Activated T-cell treated with anti-CD3 and anti-CD28 coated beads for 4 hours (primary cell): ENCODE measurements around the gene ITCH.
"Not testable (repeated sequence)": the region's sequence is repeated elsewhere in the genome, so short reads cannot be mapped to it uniquely, and the experiment has no call there.

Experiments
- DNase-seq: peaks from one replicate; pipeline ENCODE4 v3.0.0-alpha.2; 2020

Gene ITCH

DNA sequence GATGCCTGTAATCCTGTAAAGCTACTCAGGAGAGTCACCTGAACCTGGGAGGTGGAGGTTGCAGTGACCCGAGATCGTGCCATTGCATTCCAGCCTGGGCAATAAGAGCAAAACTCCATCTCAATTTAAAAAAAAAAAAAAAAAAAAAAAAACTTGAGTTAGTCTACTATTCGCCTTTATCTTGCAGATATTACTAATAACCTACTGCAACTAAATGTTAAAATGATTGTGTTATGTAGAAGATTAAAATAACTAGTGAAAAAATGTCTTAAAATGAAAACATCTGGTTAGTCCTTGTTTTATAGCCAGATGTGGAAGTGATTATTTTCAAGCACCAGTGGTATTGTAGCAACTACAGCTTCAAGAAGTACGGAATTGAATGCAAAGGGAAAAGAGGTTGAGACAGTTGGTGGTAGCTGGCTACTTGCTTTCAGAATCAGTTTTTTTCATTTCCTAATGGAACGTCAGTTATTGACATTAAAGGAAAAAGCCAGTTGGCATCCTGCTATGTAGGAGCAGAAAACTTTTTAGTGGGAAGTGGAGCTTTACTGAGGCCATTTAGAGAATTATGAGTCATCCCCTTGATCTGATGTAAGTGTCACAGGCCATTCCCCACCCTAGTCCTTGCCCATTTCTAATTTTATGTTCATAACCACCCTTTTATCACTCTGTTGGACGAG lies 109.3 kb downstream of the ITCH start:
- no peak for DNase-seq

DNA sequence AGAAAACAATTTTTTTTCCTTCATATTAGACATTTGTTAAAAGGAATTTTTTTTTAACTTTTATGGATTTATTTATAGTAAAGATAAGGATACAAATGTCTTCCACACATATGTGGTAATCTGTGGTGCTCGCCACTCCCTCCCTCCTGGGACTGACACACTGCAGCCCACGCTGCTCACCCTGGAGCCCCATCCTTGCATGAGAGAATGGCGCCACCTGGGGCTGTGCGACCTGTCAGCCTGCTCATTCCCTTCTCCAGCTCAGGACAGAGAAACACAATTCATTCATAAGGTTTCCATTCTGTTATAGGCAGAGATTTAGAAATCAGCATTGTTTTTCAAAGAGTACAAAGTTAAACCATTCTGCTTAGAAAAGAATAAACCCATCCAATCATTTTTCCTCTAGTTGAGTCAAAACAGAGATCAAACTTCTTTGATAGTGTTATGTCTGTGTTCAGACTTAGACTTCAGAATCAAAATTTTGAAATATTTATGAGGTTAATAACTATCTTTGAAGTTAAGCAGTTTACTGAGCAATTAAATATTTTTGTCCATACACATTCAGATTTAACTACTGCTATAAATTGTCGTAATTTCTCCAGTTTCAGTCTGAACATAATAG lies 110.3 kb downstream of the ITCH start:
- peak; percentile 6 for DNase-seq

DNA sequence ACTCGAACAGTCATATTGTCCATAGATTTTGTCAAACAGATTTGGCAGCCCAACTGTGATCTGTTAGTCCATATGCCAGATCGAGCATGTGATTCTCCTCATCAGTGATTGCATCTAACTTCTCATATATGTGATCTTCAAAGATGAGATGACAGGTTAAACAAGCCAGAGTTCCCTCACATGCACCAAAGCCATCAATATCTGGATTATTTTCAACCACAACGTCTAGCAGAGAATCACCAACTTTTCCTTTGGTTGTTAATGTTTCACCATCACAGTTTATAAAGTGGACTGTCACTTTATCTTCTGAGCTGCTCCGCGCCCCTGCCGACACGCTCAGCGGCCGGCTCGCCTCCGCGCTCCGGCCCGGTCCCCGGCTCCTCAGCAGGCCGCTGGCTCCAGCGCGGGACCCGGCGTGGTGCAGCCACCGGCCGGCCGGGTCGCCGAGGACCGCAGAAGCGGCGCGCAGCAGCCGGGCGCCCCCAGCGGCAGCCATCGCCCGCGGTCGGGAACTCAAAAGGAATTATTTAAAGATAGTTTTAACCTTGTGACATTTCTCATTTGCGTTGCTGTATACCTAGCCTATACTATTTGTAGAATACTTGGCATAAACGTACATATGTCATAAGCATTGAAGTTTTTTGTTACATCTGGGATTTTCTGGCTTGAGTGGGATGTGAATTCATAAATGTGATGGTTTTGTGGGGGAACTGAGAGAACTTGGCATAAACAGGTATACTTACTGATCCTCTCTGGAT lies 113.1 kb downstream of the ITCH start:
- no peak for DNase-seq

DNA sequence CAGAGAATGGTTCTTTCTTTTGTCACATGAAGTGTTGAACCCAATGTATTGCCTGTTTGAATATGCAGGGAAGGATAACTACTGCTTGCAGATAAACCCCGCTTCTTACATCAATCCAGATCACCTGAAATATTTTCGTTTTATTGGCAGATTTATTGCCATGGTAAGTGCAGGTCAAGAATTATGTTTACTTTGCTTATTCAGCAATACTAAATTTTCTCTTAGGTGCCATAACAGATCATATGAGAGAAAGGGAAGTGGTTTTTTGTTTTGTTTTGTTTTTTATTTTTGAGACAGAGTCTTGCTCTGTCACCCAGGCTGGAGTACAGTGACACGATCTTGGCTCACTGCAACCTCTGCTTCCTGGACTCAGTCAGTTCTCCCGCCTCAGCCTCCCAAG lies 116.6 kb downstream of the ITCH start:
- DNase-seq = no peak

DNA sequence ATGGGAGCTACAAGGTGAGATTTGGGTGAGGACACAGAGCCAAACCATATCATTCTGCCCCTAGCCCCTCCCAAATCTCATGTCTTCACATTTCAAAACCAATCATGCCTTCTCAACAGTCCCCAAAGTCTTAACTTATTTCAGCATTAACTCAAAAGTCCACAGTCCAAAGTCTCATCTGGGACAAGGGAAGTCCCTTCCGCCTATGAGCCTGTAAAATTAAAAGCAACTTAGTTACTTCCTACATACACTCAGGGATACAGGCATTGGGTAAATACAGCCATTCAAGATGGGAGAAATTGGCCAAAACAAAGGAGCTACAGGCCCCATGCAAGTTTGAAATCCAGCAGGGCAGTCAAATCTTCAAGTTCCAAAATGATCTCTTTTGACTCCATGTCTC lies 119.1 kb downstream of the ITCH start:
- DNase-seq = not testable (repeated sequence)

DNA sequence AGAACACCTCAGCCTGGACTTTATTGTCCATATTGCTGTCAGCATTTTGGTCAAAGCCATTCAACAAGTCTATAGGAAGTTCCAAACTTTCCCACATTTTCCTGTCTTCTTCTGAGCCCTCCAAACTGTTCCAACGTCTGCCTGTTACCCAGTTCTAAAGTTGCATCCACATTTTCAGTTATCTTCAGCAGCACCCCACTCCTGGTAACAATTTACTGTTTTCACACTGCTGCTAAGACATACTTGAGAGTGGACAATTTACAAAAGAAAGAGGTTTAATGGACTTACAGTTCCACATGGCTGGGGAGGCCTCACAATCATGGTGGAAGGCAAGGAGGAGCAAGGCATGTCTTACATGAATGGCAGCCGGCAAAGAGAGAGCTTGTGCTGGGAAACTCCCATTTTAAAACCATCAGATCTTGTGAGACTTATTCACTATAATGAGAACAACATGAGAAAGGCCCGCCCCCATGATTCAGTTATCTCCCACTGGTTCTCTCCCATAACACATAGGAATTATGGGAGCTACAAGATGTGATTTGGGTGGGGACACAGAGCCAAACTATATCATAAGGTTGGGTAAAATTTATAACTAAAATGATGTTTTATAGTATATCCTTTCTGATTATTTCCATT lies 120.6 kb downstream of the ITCH start:
- DNase-seq = not testable (repeated sequence)

DNA sequence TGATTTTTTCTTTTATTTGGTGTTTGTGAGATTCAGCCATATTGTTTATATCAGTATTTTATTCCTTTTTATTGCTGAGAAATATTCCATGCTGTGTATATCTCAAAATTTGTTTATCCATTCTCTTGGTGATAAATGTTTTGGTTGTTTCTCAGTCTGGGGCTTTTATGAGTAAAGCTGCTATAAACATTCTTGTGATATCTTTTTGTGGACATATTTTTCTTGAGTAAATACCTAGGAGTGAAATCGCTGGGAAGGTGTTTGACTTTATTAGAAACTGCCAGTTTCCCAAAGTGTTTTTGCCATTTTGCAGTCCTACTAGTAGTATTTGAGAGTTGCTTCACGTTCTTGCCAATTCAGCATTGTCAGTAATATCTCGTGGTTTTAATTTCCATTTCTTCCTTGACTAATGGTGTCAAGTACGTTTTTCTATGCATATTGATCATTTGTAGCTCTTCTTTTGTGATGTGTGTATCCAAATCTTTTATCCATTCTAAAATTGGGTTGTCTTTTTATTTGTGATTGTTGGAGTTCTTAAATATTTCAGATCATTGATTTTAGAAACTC lies 122.1 kb downstream of the ITCH start:
- DNase-seq = no peak

DNA sequence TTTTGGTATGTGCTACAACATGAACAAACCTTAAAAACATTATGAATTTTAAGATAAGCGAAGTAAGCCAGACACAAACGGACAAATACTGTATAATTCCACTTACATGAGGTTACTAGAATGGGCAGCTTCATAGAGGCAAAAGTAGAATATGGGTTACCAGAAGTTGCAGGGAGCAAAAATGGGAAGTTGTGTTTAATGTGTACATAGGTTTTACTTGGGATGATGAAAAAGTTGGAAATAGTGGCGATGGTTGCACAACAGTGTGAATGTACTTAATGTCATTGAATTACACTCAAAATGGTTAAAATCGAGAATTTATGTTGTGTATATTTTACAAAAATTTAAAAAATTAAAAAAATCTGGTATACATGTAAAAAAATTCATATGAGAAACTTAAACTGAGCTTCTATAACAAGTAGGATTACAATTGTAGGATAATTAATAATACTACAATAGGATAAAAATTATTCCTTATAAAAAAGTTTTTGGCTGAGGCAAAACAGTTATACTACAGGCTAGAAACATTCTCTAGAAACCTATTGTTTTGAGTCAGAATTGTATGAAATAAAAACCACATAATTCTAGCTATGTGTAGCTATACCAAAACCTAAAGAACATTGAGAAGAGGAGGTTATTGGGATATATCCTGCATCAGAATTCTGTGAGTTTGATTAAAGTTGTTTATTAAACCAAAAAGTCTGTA lies 128.3 kb downstream of the ITCH start:
- no peak for DNase-seq

DNA sequence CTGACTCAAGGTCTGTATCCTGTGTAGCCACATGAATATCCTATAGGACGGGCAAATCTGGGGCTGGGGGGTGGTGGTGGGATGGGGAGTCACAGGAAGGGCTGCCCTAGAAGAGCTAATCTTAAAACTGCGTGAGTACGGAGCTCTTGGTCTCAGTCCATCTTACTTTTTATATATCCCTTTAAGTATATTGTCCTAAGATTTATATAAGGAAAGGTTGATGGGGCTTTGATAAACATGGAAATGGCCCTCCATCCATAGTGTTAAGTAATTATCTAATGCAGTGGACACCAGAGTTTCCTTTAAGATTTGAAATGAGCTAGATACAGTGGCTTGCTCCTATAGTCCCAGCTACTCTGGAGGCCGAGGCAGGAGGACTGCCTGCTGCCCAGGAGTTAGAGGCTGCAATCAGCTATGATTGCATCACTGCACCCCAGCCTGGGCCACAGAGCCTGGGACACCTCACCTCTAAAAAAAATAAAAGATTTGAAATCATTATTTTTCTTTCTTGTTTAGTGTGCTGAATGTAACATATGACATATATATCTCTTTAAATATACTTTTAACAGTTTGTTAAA lies 128.9 kb downstream of the ITCH start:
- DNase-seq = no peak

DNA sequence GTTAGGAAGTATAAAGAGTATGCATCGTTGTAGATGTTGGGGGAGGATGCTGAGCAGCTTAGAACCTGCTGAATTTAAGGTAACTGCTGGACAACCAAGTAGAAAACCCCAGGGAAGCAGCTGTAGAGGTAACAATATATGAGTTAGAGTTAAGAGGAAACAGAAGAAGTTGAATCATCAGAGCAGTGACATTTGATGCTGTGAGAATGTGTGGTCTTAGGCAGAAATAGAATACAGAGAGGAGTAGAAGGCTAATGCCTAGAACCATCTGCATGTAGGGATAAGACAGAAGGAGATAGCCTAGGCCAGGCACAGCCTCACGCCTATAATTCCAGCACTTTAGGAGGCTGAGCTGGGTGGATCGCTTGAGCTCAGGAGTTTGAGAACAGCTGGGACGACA lies 130.6 kb downstream of the ITCH start:
- no peak for DNase-seq

DNA sequence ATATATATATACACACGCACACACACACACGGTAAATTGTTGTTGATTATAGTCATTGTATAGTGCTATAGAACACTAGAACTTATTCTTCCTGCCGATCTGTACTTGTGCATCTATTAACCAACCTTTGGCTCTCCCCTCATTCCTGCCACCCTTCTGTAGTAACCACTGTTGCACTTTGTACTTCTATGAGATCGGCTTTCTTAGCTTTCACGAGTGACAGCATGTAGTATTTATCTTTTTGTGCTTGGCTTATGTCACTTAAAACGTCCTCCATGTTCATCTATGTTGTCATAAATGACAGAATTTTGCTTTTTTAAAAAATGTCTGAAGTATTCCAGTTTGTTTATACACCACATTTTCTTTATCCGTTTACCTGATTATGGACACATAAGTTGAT lies 132.2 kb downstream of the ITCH start:
- DNase-seq = no peak

DNA sequence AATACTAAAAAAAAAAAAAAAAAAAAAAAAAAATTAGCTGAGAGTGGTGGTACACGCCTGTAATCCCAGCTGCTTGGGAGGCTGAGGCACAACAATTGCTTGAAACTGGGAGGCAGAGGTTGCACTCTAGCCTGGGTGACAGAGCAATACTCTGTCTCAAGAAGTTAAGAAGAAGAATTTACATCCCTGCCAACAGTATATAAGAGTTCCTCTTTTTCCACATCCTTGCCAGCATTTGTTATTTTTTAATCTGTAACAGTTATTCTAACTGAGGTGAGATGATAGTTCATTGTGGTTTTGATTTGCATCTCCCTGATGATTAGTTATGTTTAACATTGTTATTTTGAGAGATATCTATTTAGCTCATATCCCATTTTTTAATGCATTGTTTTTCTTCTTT lies 132.8 kb downstream of the ITCH start:
- DNase-seq = no peak

DNA sequence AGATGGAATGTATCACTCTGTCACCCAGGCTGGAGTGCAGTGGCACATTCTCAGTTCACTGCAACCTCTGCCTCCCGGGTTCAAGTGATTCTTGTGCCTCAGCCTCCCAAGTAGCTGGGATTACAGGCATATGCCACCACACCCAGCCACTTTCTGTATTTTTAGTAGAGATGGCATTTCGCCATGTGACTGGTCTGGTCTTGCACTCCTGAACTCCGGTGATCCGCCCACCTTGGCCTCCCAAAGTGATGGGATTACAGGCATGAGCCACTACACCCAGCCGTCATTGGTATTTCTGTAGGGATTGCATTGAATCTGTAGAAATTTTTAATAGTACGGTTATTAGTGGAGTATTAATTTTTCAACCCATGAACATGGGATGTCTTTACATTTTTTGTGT lies 134.5 kb downstream of the ITCH start:
- not testable (repeated sequence) for DNase-seq

DNA sequence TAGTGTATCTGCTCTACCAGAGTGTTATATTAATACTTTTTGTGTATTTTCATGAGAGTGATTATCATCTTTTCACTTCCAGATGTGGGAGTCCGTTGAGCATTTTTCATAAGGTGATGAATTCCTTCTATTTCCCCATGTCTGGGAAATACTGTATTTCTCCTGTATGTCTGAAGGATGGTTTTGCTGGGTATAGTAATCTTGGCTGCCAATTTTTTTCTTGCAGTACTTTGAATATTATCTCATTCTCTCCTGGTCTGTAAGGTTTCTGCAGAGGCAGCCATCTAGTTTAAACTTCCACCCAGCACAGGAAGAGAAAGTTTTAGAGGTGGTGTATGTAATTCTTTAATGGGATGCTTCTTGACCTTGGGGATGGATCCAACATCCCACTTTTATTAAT lies 137.8 kb downstream of the ITCH start:
- DNase-seq = no peak

DNA sequence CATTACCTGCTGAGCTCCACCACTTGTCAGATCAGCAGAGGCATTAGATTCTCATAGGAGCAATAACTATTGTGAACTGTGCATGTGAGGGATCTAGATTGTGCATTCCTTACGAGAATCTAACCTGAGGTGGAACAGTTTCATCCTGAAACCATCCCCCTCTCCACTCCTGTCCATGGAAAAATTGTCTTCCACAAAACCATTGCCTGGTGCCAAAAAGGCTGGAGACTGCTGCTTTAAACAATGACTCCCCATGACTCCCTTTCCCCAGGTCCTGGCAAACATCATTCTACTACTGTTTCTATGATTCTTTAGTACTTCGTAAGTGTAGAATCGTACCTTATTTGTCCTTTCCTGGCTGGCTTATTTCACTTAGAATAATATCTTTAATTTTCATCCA lies 143.4 kb downstream of the ITCH start:
- DNase-seq = no peak

DNA sequence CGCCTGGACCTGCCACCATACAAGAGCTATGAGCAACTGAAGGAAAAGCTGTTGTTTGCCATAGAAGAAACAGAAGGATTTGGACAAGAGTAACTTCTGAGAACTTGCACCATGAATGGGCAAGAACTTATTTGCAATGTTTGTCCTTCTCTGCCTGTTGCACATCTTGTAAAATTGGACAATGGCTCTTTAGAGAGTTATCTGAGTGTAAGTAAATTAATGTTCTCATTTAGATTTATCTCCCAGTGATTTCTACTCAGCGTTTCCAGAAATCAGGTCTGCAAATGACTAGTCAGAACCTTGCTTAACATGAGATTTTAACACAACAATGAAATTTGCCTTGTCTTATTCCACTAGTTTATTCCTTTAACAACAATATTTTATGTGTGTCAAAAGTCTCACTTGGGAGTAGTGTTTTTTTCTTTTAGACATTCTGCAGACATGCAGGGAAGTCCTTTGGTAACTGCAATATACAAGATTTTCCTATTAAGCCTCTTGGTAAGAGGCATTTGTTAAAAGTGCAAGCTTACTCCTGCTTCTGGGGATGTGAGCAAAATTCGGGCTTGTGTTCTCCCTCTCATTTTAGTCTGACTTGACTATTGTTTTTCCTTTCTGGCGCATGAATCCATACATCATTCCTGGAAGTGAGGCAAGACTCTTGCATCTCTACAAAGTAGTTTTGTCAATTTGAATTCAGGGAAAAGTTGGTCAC lies 144.8 kb downstream of the ITCH start:
- no peak for DNase-seq

DNA sequence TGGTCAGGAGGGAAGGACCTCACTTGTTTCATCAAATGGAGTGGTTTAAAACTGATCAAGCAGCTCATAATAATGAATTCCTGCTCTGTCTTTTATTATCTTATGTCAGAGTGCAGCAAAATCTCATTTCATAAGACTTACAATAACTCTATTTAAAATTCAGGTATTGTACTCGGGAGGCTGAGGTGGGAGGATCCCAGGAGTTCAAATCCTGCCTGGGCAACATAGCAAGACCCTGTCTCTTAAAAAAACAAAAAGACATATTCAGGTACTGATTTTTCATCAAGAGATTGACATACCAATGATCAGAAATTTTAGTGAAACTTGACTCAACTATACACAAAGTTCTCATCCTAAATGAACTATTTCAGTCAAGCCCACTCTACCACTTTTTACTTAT lies 147.5 kb downstream of the ITCH start:
- DNase-seq = no peak

DNA sequence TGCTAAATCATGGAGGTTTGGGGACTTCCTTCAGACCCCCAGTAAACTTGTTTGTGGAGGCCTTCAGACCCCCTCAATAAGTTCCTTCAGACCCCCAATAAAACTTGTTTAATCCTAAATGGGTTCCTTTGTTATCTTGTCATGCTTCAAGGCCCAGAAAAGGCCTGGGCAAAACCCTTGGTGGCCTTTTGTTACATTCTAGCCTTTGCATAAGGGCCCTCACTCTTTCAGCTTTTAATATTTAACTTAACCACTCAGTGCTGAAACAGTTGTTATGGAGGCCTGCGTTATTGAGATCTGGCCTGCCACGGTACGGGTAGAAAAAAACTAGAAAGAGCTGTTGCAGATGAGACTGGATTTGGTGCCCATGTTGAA lies 148.8 kb downstream of the ITCH start:
- DNase-seq = no peak

DNA sequence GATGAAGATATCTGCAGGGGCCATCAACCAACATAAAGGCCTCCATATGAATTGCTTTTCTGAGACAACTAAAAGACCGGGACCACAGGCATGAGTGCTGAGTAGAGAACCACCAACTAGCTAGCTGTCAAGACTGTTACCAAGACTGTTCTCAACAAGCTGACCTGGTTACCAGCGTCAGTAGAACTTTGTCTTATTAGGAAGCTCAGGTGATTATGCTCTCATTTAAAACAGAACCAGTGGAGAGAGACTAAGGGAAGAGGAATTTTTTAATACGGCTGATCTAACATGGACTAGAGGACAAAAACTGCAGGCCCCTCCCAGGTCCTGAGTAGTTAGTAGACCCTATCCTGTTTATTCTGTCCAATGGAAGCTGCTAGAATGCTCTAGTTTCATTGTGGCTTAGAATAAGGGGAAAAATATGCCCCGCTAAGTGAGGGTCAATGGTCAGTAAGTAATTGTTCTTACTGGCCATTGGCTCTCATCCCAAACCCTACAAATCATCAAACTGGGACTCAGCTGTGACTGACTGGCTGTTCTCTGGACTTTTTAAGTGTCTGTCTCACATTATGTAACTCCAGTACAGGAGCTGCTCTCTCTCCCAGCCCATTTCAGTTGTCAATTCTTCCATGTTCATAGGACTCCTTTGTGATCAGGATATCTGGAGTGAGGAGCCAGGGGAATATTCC lies 149.3 kb downstream of the ITCH start:
- no peak for DNase-seq

DNA sequence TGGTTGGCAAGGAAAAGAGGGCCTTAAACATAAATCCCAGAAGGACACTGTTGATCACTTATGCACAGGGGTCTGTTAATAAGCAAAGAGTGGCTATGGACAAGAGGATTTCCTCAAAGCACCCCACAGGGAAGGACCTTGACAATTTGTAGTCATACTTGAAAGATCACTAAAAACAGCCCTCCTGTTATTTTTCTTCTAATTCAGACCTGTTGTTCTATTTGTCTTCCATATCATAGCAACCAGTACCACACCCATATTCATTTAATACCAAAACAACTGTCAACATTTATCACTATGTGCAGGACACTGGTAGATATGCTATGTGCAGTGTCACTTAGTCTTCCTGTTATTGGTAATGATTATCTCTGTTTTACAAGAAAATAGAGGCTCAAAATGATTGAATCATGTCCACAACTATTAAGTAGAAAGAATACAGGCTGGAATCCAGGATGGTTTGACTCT lies 149.9 kb downstream of the ITCH start:
- no peak for DNase-seq

DNA sequence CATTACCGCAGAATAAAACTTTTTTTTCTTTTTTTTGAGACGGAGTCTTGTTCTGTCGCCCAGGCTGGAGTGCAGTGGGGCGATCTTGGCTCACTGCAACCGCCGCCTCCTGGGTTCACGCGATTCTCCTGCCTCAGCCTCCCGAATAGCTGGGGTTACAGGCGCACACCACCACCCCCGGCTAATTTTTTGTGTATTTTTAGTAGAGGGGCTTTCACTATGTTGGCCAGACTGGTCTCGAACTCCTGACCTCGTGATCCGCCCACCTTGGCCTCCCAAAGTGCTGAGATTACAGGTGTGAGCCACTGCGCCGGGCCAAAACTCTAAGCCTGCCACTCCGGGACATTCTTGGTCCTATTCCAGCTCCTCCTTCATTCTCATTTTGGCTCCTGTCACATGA lies 151.0 kb downstream of the ITCH start:
- not testable (repeated sequence) for DNase-seq
